Erythroblast (primary cell): Measurements from ENCODE around the gene CCNQ.
"Not testable (repeated sequence)": the region's sequence is repeated elsewhere in the genome, so short reads cannot be mapped to it uniquely, and the experiment has no call there.

Experiments
- GATA1 ChIP-seq: IDR thresholded peaks from 2 replicates; pipeline ENCODE4 v1.6.1; 2011; ENCODE audit warnings: low read depth, mild to moderate bottlenecking, control low read depth, low read length, moderate library complexity
- POLR2A ChIP-seq: IDR thresholded peaks from 2 replicates; pipeline ENCODE4 v1.6.1; 2011; ENCODE audit warnings: mild to moderate bottlenecking, low read length

DNA sequence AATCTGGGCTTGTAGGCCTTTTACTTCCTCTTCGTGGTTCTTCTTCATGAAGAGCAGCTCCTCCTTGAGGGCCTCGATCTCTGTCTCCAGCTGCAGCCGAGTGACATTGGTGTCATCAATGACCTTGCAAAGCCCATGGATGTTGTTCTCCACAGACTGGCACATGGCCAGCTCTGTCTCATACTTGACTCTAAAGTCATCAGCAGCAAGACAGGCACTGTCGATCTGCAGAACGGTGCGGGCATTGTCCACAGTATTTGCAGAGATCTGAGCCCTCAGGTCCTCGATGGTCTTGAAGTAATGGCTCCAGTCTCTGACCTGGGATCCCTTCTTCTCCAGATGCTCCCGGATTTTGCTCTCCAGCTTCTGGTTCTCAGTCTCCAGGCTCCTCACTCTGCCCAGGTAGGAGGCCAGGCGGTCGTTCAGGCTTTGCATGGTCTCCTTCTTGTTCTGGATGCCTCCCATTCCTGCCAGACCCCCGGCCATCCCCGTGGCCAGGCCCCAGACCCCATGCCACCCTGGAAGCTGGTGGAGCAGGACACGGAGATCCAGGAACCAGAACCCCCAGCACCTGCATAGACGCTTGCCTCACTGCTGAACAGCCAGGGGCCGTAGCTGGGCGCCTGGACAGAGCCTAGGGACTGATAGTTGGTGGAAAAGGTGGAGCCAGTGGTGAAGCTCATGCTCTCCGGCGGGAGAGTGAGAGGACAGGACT is 5.9 kb upstream of the CCNQ start:
- TF ChIP-seq POLR2A, GATA1: not testable (repeated sequence)
